Neural progenitor cell (in vitro differentiated cells): ENCODE results near the gene RGN.

Experiments used
- EZH2 ChIP-seq: fragments of 200-600 bp; sonication (generic); IDR thresholded peaks from 2 replicates; pipeline ENCODE4 v1.6.1; 2017; ENCODE audit warnings: antibody characterized with exemption, mild to moderate bottlenecking, moderate library complexity
- EZH2phosphoT487 ChIP-seq: fragments of 200-600 bp; sonication (generic); IDR thresholded peaks from 2 replicates; pipeline ENCODE4 v1.6.1; 2017; ENCODE audit warnings: antibody characterized with exemption
- TF ChIP-seq, protein P1 (sequence below): fragments of 200-600 bp; sonication (generic); IDR thresholded peaks from 2 replicates; pipeline ENCODE4 v1.5.1; 2017; ENCODE audit warnings: antibody characterized with exemption, mild to moderate bottlenecking

- TF ChIP-seq, protein P1, sequence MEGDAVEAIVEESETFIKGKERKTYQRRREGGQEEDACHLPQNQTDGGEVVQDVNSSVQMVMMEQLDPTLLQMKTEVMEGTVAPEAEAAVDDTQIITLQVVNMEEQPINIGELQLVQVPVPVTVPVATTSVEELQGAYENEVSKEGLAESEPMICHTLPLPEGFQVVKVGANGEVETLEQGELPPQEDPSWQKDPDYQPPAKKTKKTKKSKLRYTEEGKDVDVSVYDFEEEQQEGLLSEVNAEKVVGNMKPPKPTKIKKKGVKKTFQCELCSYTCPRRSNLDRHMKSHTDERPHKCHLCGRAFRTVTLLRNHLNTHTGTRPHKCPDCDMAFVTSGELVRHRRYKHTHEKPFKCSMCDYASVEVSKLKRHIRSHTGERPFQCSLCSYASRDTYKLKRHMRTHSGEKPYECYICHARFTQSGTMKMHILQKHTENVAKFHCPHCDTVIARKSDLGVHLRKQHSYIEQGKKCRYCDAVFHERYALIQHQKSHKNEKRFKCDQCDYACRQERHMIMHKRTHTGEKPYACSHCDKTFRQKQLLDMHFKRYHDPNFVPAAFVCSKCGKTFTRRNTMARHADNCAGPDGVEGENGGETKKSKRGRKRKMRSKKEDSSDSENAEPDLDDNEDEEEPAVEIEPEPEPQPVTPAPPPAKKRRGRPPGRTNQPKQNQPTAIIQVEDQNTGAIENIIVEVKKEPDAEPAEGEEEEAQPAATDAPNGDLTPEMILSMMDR: no peak
- TF ChIP-seq EZH2phosphoT487 (no peak), EZH2 (no peak)
Measured at GRCh38 chrX:47098338-47099094, 20.3 kb downstream of the RGN start.
